GM12892 (cell line): Measurements from ENCODE around the gene DOK6.

ENCODE experiments used
- POLR2A ChIP-seq: IDR thresholded peaks from 2 replicates; pipeline ENCODE4 v1.6.1; 2011; ENCODE audit warnings: low read depth, low read length, control low read depth
- POLR2AphosphoS5 ChIP-seq: IDR thresholded peaks from 2 replicates; pipeline ENCODE4 v1.6.1; 2011; ENCODE audit warnings: low read depth, low read length, control low read depth

DNA sequence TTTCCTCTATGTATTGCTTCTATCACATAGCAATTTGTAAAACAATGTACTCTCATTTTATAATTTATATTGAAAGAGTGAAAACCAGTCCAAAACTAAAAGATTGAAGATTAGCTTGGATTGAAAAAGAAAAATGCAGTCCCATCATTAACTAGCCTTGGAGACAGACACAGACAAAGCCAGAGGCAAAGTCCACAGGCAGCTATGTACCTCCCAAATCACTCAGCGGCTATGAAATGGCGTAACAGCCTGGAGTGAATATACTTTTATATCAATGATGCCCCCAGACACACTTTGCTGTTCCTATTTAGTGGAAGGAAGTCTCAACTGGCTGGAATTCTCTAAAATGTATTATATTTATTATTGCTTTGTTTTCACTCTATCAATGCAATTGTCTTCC is 33.6 kb upstream of the DOK6 start:
- TF ChIP-seq POLR2AphosphoS5 (no peak), POLR2A (no peak)
